Measurements from ENCODE around the gene ZNF514.
"Not testable (repeated sequence)": the region's sequence is repeated elsewhere in the genome, so short reads cannot be mapped to it uniquely, and the experiment has no call there.

Gene ZNF514

DNA sequence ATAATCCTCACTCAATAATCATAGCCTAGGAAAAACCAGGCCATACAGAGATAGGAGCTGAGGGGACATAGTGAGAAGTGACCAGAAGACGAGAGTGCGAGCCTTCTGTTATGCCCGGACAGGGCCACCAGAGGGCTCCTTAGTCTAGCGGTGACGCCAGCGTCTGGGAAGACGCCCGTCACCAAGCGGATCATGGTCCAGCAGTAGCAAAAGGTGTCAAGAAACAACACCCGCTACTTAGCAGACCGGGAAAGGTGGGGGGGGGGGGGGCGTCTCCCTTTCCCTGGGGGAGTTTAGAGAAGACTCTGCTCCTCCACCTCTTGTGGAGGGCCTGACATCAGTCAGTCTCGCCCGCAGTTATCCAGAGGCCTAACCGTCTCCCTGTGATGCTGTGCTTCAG is 33.3 kb upstream of the ZNF514 start:
- DNase-seq (ENCODE audit: low read depth): peak; percentile 21
- TF ChIP-seq, protein P1, sequence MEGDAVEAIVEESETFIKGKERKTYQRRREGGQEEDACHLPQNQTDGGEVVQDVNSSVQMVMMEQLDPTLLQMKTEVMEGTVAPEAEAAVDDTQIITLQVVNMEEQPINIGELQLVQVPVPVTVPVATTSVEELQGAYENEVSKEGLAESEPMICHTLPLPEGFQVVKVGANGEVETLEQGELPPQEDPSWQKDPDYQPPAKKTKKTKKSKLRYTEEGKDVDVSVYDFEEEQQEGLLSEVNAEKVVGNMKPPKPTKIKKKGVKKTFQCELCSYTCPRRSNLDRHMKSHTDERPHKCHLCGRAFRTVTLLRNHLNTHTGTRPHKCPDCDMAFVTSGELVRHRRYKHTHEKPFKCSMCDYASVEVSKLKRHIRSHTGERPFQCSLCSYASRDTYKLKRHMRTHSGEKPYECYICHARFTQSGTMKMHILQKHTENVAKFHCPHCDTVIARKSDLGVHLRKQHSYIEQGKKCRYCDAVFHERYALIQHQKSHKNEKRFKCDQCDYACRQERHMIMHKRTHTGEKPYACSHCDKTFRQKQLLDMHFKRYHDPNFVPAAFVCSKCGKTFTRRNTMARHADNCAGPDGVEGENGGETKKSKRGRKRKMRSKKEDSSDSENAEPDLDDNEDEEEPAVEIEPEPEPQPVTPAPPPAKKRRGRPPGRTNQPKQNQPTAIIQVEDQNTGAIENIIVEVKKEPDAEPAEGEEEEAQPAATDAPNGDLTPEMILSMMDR (IDR thresholded peaks at IDR 0.05; ENCODE audit: insufficient read depth, low read depth, low read length, missing control alignments): peak; percentile 57
- H3K4me3 ChIP-seq (ENCODE audit: low read length): not testable (repeated sequence)

DNA sequence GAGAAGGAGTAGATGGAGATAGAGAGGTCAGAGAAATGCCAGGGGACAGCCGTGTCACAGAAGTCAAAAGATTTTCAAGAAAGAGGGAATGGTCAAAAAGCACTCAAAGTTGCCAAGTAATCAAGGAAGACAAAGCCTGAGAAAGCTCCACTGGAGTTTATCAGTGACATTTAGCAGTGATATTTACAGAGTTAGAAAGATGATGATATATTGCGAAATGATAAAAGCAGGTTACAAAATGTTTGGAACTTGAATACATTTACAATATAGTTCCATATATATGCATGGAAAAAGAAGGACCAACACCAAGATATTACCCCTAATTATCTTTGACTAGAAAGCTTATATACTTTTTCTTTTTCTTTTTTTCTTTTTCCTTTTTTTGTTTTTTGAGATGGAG is 26.3 kb upstream of the ZNF514 start:
- no peak overlapping the region for H3K4me3 ChIP-seq (ENCODE audit: low read length)
- DNase-seq (ENCODE audit: low read depth): no peak
- TF ChIP-seq, protein P1 (IDR thresholded peaks at IDR 0.05; ENCODE audit: insufficient read depth, low read depth, low read length, missing control alignments): no peak

DNA sequence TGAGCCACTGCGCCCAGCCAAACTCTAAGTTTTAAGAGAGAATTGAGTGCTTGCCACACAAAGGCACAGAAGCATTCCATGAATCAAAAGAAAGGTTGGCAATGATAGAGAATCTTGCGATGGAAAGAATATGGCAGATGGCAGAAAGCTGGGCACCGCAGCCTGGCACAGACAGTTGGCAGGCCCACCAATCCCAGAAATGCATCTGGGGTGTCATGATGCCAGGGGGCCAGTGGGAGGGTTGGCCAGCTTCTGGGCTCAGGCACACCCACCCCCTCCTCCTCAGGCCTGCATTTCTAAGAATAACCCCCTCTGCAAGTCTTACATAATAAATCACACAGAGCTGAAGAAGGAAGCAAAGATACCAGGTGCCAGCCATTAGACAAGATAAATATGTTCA is 25.5 kb upstream of the ZNF514 start:
- TF ChIP-seq, protein P1 (IDR thresholded peaks at IDR 0.05; ENCODE audit: insufficient read depth, low read depth, low read length, missing control alignments): no peak
- no peak for DNase-seq (ENCODE audit: low read depth)
- H3K4me3 ChIP-seq (ENCODE audit: low read length): no peak overlapping the region

DNA sequence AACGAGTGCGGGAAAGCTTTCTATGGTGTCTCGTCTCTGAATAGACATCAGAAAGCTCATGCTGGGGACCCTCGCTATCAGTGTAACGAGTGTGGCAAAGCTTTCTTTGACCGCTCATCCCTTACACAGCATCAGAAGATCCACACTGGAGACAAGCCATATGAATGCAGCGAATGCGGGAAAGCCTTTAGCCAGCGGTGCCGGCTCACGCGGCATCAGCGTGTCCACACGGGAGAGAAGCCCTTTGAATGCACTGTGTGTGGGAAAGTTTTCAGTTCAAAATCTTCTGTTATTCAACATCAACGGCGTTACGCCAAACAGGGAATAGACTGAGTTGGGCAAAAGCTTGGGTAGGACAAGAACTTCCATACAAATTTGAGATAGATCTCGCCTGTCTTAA is 22.1 kb upstream of the ZNF514 start:
- TF ChIP-seq, protein P1 (IDR thresholded peaks at IDR 0.05; ENCODE audit: insufficient read depth, low read depth, low read length, missing control alignments): no peak
- no peak for DNase-seq (ENCODE audit: low read depth)
- no peak overlapping the region for H3K4me3 ChIP-seq (ENCODE audit: low read length)

DNA sequence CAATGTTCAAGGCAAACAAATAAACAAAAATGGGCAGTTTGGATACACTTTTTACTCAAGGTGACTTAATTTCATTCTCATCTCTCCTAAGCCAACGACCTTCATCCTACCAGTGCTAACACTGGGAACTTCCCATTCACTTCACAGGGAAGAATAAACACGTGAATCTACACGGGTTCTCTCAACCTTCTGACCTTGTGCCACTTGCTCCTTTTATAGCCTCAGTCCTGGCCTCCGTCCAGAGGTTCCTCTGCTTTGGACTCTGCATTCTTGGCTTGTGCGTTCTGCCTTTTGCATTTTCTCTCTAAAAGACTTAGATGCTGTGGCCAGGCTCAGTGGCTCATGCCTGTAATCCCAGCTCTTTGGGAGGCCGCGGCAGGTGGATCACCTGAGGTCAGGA is 19.8 kb upstream of the ZNF514 start:
- no peak for DNase-seq (ENCODE audit: low read depth)
- TF ChIP-seq, protein P1 (IDR thresholded peaks at IDR 0.05; ENCODE audit: insufficient read depth, low read depth, low read length, missing control alignments): no peak
- no peak overlapping the region for H3K4me3 ChIP-seq (ENCODE audit: low read length)

DNA sequence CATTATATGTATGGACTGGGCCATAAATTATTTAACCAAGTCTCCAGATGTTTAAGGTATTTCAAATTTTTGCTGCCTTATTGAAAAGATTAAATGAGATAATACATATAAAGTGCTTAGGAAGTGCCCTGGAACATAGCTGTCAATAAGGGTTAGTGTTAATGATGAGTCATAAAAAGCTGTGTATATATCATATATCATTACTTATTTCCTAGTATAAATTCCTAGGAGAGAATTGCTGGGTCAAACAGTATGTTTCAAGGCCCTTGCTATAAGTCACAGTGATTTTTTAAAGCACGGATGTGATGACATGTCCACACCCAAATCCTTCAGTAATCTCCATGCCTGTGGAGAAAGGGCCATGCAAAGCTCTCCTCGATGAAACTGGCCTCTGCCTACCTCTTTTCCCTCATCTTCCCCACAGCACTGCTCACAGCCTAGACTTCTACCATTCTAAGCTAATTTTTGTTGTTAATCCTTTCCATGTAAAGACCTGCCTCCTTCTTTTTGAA is 14.4 kb upstream of the ZNF514 start:
- no peak for DNase-seq (ENCODE audit: low read depth)
- no peak overlapping the region for H3K4me3 ChIP-seq (ENCODE audit: low read length)
- TF ChIP-seq, protein P1 (IDR thresholded peaks at IDR 0.05; ENCODE audit: insufficient read depth, low read depth, low read length, missing control alignments): no peak

DNA sequence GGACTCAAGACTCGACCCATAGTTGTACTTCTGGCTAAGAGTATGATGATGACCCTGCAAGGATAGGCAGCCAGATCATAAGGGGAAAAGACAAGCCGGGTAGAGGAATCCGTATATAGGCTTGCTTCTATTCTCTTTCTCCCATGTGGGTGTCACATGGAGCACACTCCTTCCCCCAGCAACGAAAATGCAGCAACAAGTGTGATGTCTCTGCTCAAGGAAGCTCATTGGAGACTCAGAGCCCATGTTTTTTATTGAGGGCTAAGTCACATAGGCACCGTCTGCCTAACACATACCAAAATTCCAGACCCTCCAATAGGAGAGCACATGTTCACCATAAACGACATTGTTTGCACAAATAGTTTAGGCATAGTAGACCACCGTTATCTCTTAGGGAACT is 12.3 kb upstream of the ZNF514 start:
- TF ChIP-seq, protein P1 (IDR thresholded peaks at IDR 0.05; ENCODE audit: insufficient read depth, low read depth, low read length, missing control alignments): no peak
- no peak for DNase-seq (ENCODE audit: low read depth)
- H3K4me3 ChIP-seq (ENCODE audit: low read length): no peak overlapping the region

Data from epithelial cell of esophagus (primary cell).